HG02970 (cell line): ENCODE data around the gene HIKESHI.

Experiments used
- ATAC-seq: cut with Tn5 transposase; IDR thresholded peaks from one replicate; pipeline ENCODE4 v1.9.1; 2021; ENCODE audit warnings: mild to moderate bottlenecking, moderate library complexity, moderate number of reproducible peaks; ENCODE audit not compliant: unreplicated experiment, low FRiP score

Gene HIKESHI

DNA sequence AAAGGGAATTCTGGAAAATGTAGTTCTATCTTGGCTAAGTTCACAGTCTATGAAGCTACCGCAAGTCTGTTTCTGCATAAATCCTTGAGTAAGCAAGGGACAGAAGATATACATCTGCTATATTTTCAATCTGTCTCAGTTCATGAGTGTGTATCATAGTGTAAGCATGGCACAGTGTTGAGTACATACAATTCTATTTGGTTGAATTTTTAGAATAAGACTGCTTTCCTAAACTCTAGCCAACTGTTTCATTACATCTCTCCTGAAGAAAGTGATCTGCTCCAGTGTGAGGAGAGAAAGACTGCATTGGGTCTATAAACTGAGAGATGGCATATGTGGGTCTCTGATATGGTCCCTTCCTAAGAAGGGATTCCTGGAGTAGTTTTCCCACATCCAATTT is 70.0 kb downstream of the HIKESHI start:
- no peak for ATAC-seq

GRCh38 chr11:86372586-86372985 is 70.5 kb downstream of the HIKESHI start:
- ATAC-seq: no peak

DNA sequence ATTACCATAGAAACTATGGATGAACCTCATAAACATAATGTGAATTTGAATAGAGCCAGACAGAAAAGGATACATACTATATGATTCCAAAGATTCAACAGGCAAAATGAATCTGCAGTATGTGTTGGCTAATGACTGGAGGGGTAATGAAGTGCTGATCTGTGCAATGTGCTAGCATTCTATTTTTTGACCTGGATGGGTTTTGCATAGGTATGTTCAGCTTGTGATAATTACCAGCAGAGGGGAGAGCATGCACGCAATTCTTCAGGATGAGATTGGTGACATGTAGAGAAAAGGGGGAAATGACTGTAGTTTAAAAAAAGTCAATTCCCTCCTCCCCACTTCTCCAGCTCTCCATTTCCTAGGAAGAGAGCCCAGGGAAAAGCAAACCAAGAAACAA is 72.0 kb downstream of the HIKESHI start:
- no peak for ATAC-seq

GRCh38 chr11:86374586-86374985 is 72.5 kb downstream of the HIKESHI start, which contains the start of gene CCDC81:
Gene CCDC81, plus strand, starts transcription at chr11:86374887. Its CDS starts 277 bp downstream, at chr11:86375164.
- no peak for ATAC-seq

- no peak for ATAC-seq
These were observed 75.9 kb downstream of the HIKESHI start for GRCh38 chr11:86377972-86378371.

DNA sequence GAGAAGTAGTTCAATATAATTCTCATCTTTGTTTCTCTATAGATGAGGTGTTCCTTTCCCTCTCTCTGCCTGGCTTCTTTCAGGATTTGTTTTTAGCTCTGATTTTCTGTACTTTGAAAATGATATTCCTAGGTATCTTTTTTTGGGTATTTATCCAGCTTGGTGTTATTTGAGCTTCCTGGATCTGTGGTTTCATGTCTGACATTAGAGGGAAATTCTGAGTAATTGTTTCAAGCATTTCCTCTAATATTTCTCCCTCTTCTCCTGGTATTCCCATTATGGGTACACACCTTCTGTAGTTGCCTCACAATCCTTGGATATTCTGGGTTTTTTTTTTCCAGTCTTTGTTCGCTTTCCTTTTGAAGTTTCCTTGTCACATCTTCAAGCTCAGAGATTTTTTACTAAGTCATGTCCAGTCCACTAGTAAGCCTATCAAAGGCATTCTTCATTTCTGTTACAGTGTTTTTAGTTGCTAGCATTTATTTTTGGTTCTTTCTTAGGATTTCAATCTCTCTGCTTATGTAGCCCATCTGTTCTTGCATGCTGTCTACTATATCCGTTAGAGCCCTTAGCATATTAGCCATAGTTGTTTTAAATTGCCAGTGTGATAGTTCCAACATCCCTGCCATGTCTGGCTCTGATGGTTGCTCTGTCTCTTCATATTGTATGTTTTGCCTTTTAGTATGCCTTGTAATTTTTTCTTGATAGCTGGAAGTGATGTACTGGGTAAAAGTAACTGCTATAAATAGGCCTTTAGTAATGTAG is 78.4 kb downstream of the HIKESHI start:
- ATAC-seq: no peak

DNA sequence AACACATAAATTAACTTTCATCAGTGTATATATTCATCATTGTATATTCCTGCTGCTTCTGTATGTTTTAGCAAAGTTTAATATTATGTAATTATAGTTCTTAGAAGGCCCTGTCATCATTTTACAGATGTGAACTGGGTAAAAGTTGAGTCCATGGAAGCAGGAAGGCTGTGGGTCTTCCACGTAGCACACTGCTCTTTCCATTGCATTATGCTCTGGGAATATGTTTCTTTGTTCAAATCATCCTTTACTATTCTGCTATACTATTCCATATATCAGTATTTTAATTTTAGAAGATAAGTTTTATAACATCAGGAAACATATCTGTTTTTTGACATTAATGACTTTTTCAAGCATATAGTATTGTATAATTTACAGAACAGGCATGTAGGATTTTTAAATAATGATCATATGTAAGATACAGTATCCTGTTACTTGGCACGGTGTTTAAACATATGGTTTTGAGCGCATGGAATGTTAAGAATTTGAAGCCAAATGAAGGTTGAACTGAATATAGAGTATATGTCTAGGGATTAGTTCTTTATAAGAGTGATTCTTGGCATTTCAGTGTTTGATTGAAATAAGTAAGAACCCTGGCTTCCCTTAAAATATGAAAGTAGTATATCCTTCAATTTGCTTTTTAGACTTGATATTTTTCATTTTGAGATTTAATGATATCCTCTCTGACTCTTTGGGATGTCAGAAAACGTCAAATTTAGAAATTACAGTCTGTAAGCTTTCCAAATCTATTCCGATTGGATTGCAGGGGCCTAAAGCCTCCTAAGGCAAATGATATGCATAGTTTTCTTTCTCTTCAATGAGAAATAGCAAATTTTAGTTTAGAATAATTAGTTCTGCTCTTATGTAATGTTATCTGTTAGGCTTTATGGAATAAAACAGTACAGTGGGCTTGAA is 81.3 kb downstream of the HIKESHI start:
- ATAC-seq: no peak

DNA sequence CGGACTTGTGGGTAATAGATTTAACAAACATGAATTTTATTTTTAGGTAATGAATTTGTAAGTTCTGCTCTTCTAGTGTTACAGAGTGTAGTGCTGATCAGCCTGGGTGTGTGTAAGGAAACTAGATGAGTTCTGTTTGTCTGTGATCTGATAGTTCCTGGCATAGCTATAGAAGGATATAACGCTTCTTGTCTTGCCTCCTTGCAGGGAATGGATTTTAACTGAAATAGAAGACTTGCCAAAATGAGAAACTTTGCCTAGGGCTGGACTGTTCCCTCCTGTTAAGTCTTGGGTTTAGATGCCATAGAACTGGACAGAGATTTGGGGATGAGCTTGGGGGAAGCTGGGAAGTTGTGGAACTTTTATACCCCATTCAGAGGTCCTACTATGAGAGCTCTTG is 84.2 kb downstream of the HIKESHI start:
- no peak for ATAC-seq

- ATAC-seq: no peak
These were observed 84.7 kb downstream of the HIKESHI start for GRCh38 chr11:86386746-86387145.

- ATAC-seq: no peak
These were observed 86.2 kb downstream of the HIKESHI start for GRCh38 chr11:86388198-86388597.

DNA sequence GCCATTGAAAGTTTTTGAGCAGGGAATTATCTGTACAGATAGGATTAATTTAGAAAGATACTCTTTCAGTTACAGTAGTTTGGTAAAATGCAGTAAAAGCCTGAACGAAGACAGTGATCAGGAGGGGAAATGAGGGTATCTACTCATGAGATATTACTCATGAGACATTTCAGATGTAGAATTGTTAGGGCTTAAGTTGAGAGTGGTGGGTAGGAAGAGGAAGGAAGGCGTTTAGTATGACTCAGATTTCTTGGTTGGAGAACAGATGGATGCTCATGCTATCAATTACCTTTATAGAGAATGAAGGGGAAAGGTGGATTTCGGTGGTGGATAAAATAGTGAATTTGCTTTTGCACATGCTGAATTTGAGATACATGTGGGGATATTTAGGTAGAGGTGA is 88.4 kb downstream of the HIKESHI start:
- no peak for ATAC-seq

- ATAC-seq: no peak
These were observed 93.1 kb downstream of the HIKESHI start for GRCh38 chr11:86395061-86395551.
